PC-9 (cell line): ENCODE results near the gene PNMA8B. TPM values are rescaled to one million over a fixed set of nuclear protein-coding genes. Genes with fewer than 3 reads are reported as not detected.
"Not testable (repeated sequence)": the region's sequence is repeated elsewhere in the genome, so short reads cannot be mapped to it uniquely, and the experiment has no call there.

Experiments
- BruUV-seq: library from RNA; stranded (reverse); fragments of 400-500 nt; replicated peaks from 2 replicates; lab custom pipeline; 2021; lab: Mats Ljungman, UMichigan
- CTCF ChIA-PET: fragments of 300-600 bp; sonication (Branson Sonifier 250); formaldehyde crosslinking; loops from one replicate; lab custom pipeline; 2022; ENCODE audit warnings: antibody characterized with exemption; lab: Charles Lee
- POLR2A ChIA-PET: fragments of 300-600 bp; sonication (Branson Sonifier 250); formaldehyde crosslinking; loops from one replicate; lab custom pipeline; 2022; ENCODE audit warnings: antibody characterized with exemption; ENCODE audit not compliant: unreplicated experiment; lab: Charles Lee
- DNase-seq, 2 experiments: peaks; one replicate each; pipeline versions ENCODE4 v3.0.0 to v3.0.0-alpha.2; 2015 to 2022; ENCODE audit warnings: mixed read lengths in 1 of 2
- H2AFZ ChIP-seq: fragments of 200-600 bp; sonication (generic); 2 replicates; pipeline ENCODE4 v1.8.1; 2017; ENCODE audit warnings: antibody characterized with exemption
- H3F3A ChIP-seq: fragments of 200-600 bp; sonication (generic); 2 replicates; pipeline ENCODE4 v1.8.1; 2017; ENCODE audit warnings: antibody characterized with exemption, mild to moderate bottlenecking, low read depth; ENCODE audit not compliant: insufficient read depth
- H3K27ac ChIP-seq: fragments of 200-600 bp; sonication (generic); 2 replicates; pipeline ENCODE4 v1.6.1; 2016; ENCODE audit warnings: mixed run types
- H3K27me3 ChIP-seq: fragments of 200-600 bp; sonication (generic); 2 replicates; pipeline ENCODE4 v1.6.1; 2016; ENCODE audit warnings: low read depth, mixed run types; ENCODE audit not compliant: insufficient read depth
- H3K36me3 ChIP-seq: fragments of 200-600 bp; sonication (generic); 2 replicates; pipeline ENCODE4 v1.6.1; 2016; ENCODE audit warnings: low read depth, mixed run types
- H3K4me1 ChIP-seq: fragments of 200-600 bp; sonication (generic); replicated peaks from 2 replicates; pipeline ENCODE4 v1.6.1; 2016; ENCODE audit warnings: mixed run types; ENCODE audit not compliant: insufficient read depth
- H3K4me2 ChIP-seq: fragments of 200-600 bp; sonication (generic); 2 replicates; pipeline ENCODE4 v1.6.1; 2017; ENCODE audit warnings: mixed run types
- H3K4me3 ChIP-seq: fragments of 200-600 bp; sonication (generic); 2 replicates; pipeline ENCODE4 v1.6.1; 2016; ENCODE audit warnings: mixed run types
- H3K79me2 ChIP-seq: fragments of 200-600 bp; sonication (generic); 2 replicates; pipeline ENCODE4 v1.6.1; 2017; ENCODE audit warnings: low read depth, mixed run types
- H3K9me2 ChIP-seq: fragments of 200-600 bp; sonication (generic); 2 replicates; pipeline ENCODE4 v1.8.1; 2017; ENCODE audit warnings: mild to moderate bottlenecking; ENCODE audit not compliant: insufficient read depth
- H3K9me3 ChIP-seq: fragments of 200-600 bp; sonication (generic); 2 replicates; pipeline ENCODE4 v1.8.1; 2016; ENCODE audit warnings: low read depth; ENCODE audit not compliant: insufficient read depth
- H4K20me1 ChIP-seq: fragments of 200-600 bp; sonication (generic); 2 replicates; pipeline ENCODE4 v1.8.1; 2017; ENCODE audit not compliant: insufficient read depth
- EZH2 ChIP-seq: fragments of 200-600 bp; sonication (generic); IDR thresholded peaks from 2 replicates; pipeline ENCODE4 v1.8.0; 2017; ENCODE audit warnings: antibody characterized with exemption, low read depth
- intact Hi-C: fragments of 100-400 bp; cut with micrococcal nuclease; formaldehyde crosslinking; loops from one replicate; pipeline ENCODE4 v1.10.0; 2022; ENCODE audit not compliant: unreplicated experiment
- total RNA-seq: library from RNA; stranded (reverse); gene quantifications from 2 replicates; pipeline ENCODE4 v1.2.3, GENCODE V29; 2021
- TF ChIP-seq, protein P1 (sequence below): fragments of 200-600 bp; sonication (generic); conservative IDR thresholded peaks from 2 replicates; pipeline ENCODE4 v1.6.1; 2017; ENCODE audit warnings: mixed run types, antibody characterized with exemption, mild to moderate bottlenecking, moderate library complexity

PNMA8B gene
- total RNA-seq, 1 experiment from 2014 or later, result not detected

- Histone ChIP-seq H2AFZ (no peak overlapping the region), H4K20me1 (no peaks in the 10 kb centered on the region), H3K27ac (no peak overlapping the region), H3F3A (no peaks in the 10 kb centered on the region; the same call in 1 of the 2 replicates), H3K9me3 (no peaks in the 10 kb centered on the region), H3K36me3 (no peaks in the 10 kb centered on the region), H3K79me2 (no peaks in the 10 kb centered on the region), H3K27me3 (peaks cover 34% of the 10 kb centered on the region), H3K4me2 (no peak overlapping the region), H3K4me1 (no peaks in the 10 kb centered on the region), H3K4me3 (no peak overlapping the region), H3K9me2 (no peaks in the 10 kb centered on the region)
- TF ChIP-seq, protein P1, sequence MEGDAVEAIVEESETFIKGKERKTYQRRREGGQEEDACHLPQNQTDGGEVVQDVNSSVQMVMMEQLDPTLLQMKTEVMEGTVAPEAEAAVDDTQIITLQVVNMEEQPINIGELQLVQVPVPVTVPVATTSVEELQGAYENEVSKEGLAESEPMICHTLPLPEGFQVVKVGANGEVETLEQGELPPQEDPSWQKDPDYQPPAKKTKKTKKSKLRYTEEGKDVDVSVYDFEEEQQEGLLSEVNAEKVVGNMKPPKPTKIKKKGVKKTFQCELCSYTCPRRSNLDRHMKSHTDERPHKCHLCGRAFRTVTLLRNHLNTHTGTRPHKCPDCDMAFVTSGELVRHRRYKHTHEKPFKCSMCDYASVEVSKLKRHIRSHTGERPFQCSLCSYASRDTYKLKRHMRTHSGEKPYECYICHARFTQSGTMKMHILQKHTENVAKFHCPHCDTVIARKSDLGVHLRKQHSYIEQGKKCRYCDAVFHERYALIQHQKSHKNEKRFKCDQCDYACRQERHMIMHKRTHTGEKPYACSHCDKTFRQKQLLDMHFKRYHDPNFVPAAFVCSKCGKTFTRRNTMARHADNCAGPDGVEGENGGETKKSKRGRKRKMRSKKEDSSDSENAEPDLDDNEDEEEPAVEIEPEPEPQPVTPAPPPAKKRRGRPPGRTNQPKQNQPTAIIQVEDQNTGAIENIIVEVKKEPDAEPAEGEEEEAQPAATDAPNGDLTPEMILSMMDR, result no peak
- TF ChIP-seq EZH2, result no peak
- no TSS peak for BruUV-seq
- ChIA-PET CTCF (no interaction called here), POLR2A (no interaction called here)
- no peak for DNase-seq
- intact Hi-C loops, result no loop called here
Measured at GRCh38 chr19:46497773-46498172, 2.1 kb upstream of the PNMA8B start.

DNA sequence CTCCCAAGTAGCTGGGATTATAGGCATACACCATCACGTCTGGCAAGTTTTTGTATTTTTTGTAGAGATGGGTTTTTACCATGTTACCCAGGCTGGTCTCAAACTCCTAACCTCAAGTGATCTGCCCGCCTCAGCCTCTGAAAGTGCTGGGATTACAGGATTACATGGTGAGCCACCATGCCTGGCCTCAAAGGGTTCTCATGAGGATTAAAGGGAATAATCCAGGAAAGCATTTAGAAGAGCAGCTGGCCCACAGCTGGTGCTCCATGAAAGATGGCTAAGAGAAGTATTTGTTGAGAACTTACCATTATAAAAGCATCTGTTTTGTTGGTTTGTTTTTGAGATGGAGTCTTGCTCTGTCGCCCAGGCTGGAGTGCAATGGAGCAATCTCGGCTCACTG lies 1.2 kb upstream of the PNMA8B start:
- DNase-seq, H3K9me3 ChIP-seq, H3K4me3 ChIP-seq, H3F3A ChIP-seq, H3K9me2 ChIP-seq, H3K27ac ChIP-seq, H3K36me3 ChIP-seq, H4K20me1 ChIP-seq, H3K4me1 ChIP-seq, intact Hi-C loops, POLR2A ChIA-PET, CTCF ChIA-PET, BruUV-seq, H2AFZ ChIP-seq, H3K4me2 ChIP-seq, H3K79me2 ChIP-seq: not testable (repeated sequence)
- H3K27me3 ChIP-seq, result peaks cover 43% of the 10 kb centered on the region

- Histone ChIP-seq H3K79me2 (no peaks in the 10 kb centered on the region), H3F3A (no peaks in the 10 kb centered on the region; the same call in 1 of the 2 replicates), H3K9me2 (no peaks in the 10 kb centered on the region), H3K27me3 (peaks cover 48% of the 10 kb centered on the region), H3K4me3 (no peak overlapping the region), H3K9me3 (no peaks in the 10 kb centered on the region), H2AFZ (no peak overlapping the region), H3K4me1 (no peaks in the 10 kb centered on the region), H4K20me1 (no peaks in the 10 kb centered on the region), H3K36me3 (no peaks in the 10 kb centered on the region), H3K4me2 (no peak overlapping the region), H3K27ac (no peak overlapping the region)
- ChIA-PET CTCF (no interaction called here), POLR2A (no interaction called here)
- intact Hi-C loops, result no loop called here
- BruUV-seq, result no TSS peak
- TF ChIP-seq EZH2, result no peak
- TF ChIP-seq, protein P1, result no peak
- DNase-seq, result no peak
Measured at GRCh38 chr19:46496304-46496703, 637 bp upstream of the PNMA8B start.
